GM13977 (cell line): ENCODE data around the gene RAPGEF5.

ENCODE experiments used
- DNase-seq: peaks from one replicate; pipeline ENCODE4 v3.0.0; 2012; ENCODE audit warnings: low spot score
- in situ Hi-C: fragments of 300-500 bp; cut with MboI; formaldehyde crosslinking; loops from one replicate; pipeline ENCODE4 v1.12.0; 2022; ENCODE audit warnings: low sequenced_read_pairs, low pct_unique_long_range_greater_than_20kb, mixed read lengths, inconsistent platforms; ENCODE audit not compliant: unreplicated experiment
- TF ChIP-seq, protein P1 (sequence below): IDR thresholded peaks from 2 replicates; pipeline ENCODE4 v1.5.1; 2012; ENCODE audit warnings: mild to moderate bottlenecking, control low read depth; ENCODE audit not compliant: insufficient read depth; ENCODE audit errors: extremely low read depth, missing control alignments

The RAPGEF5 gene

DNA sequence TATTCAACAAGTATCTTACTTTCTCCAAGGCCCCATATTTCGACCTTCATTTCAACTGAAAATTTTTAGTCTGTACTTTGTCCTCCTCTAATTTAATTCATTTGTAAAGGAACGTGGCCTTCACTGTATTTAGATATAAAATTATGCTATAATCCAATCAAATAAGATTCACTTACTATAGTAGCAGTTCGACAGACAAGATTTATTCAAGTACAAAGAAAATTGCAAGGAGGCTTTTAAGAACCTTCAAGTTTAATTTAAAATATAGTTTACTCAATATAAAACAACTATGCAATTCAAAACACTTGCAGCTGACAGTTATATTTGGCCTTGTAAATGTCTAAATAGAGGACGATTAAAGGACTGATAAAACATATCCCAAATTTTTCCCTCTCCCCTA, 85.6 kb downstream of the RAPGEF5 start:
- DNase-seq = no peak
- TF ChIP-seq, protein P1, sequence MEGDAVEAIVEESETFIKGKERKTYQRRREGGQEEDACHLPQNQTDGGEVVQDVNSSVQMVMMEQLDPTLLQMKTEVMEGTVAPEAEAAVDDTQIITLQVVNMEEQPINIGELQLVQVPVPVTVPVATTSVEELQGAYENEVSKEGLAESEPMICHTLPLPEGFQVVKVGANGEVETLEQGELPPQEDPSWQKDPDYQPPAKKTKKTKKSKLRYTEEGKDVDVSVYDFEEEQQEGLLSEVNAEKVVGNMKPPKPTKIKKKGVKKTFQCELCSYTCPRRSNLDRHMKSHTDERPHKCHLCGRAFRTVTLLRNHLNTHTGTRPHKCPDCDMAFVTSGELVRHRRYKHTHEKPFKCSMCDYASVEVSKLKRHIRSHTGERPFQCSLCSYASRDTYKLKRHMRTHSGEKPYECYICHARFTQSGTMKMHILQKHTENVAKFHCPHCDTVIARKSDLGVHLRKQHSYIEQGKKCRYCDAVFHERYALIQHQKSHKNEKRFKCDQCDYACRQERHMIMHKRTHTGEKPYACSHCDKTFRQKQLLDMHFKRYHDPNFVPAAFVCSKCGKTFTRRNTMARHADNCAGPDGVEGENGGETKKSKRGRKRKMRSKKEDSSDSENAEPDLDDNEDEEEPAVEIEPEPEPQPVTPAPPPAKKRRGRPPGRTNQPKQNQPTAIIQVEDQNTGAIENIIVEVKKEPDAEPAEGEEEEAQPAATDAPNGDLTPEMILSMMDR = no peak
- in situ Hi-C loops = no loop called here

DNA sequence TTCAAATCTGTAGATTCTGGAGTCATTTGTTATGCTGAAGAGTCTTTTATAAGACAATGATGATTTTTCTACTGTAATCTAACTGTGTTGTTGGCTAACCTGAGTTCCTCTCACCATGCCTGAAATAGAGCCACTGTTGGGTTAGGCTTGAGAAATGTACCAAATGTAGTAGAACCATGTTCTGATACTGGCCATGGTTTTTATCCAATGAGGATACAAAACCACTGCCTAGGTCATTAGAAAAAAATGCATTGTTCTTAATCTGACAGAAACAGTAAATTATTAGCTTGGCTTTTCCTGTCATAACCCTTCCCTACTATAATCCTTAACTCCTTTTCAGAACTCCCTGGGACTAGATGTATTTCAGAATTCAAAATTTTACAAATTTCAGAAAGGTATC, 86.6 kb downstream of the RAPGEF5 start:
- in situ Hi-C loops = no loop called here
- DNase-seq = no peak
- TF ChIP-seq, protein P1 = no peak

DNA sequence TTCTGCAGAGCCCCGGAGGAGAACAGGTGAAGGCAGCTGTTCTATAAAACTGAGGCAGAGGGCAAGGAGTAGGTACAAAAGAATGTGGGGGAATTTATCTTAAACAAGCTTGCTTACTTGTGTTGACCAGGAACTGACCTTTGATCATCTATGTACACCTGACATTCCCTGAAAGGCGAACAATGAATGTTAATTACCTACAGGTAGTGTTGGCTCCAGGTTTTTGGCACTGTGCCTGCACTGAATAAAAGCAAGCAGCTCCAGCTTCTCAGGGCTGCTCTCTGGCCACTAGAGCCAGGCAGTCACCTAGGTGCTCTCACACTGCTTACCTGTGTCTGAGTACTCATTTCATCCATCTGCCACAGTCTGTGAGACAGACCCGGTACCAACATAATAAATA, 87.0 kb downstream of the RAPGEF5 start:
- TF ChIP-seq, protein P1 = no peak
- in situ Hi-C loops = no loop called here
- no peak for DNase-seq

DNA sequence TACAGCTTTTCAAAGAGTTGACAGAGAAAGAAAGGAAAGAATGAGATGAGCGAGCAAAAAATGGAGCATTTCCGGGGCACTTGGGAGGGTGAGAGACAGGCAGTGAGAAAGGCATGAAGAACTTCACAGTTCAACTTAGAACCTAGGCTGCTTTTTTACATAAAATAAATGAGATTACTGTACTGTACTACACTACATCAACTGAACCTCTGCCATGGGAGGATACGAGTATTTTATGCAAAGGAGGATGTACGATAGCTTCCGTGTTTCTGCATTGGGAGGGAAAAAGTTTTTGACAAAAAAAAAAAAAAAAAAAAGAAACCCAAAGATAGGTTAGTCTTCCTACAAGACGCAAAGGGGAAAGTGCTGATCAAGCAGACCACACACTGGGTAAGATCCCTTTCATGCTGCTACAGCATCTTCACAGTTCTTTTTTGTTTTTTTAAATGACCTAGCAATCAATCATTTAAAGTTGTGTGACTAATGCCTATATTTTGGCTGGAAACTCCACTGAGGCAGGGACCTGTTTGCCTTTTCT, 88.0 kb downstream of the RAPGEF5 start:
- in situ Hi-C loops = no loop called here
- TF ChIP-seq, protein P1 = no peak
- DNase-seq = no peak

DNA sequence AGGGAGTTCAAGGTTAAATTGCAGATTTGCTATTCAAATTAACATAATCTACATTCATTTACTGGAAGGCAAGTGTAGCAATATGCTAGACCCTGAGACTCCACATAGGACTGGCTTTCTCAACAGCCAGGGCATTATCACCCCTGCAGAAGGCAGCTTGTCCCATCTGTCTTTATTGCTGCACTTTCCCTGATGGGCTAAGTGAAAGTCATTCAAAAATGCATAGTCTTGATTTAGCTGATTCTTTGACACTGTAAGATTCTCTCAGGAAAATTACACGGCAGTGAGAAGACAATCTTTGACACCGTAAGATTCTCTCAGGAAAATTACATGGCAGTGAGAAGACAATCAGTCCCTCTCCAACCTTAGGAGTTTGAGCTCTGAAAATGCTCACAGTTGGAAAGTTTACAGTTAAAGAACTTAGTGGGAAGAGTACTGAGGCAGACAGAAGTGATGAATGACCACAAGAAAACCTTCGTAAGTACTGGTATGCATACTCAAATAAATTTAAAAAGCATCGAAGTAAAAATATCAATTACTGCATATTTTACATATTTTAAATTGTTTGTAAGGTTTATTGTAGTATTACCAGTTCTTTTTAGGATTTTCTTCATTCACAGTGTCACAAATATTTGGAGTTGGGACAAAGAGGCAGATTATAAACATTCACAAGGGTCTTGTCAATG, 88.9 kb downstream of the RAPGEF5 start:
- TF ChIP-seq, protein P1 = no peak
- no peak for DNase-seq
- in situ Hi-C loops = no loop called here

DNA sequence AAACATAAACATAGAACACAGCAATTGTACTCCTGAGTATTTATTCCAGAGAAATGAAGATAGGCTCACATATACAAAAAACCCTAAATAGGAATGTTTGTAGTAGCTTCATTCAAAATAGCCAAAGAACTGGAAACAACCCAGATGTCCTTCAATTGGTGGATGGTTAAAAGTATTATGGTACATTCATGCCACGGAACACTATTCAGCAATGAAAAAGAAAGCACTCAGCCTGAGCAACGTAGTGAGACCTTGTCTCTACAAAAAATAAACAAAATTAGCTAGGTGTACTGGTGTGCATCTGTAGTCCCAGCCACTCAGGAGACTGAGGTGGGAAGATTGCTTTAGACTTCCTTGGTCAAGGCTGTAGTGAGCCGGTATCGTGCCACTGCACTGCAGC, 94.4 kb downstream of the RAPGEF5 start:
- TF ChIP-seq, protein P1 = no peak
- no peak for DNase-seq
- in situ Hi-C loops = no loop called here
